Hematopoietic multipotent progenitor cell treated with erythropoietin and hydrocortisone succinate and interleukin-3 and kit ligand, for 6 days (in vitro differentiated cells): ENCODE measurements around the gene UPK3A.
A peak's percentile ranks its signal among the peaks of the same experiment; 100 is the strongest.
"Not testable (repeated sequence)": the region's sequence is repeated elsewhere in the genome, so short reads cannot be mapped to it uniquely, and the experiment has no call there.

Experiments used
- DNase-seq: peaks from one replicate; pipeline ENCODE4 v3.0.0-alpha.2; 2015

Gene UPK3A

GRCh38 chr22:45259754-45260394, 24.9 kb upstream of the UPK3A start:
- DNase-seq = no peak

- DNase-seq = not testable (repeated sequence)
Measured at GRCh38 chr22:45260395-45260759, 24.4 kb upstream of the UPK3A start.

- no peak for DNase-seq
Measured at GRCh38 chr22:45261407-45262088, 23.2 kb upstream of the UPK3A start.

GRCh38 chr22:45262195-45262930, 22.4 kb upstream of the UPK3A start:
- DNase-seq = no peak

GRCh38 chr22:45262931-45263462, 21.8 kb upstream of the UPK3A start:
- DNase-seq = no peak

- DNase-seq = peak; percentile 77
Measured at GRCh38 chr22:45263463-45264269, 21.1 kb upstream of the UPK3A start.

- DNase-seq = peak; percentile 45
Measured at GRCh38 chr22:45265535-45265934, 19.2 kb upstream of the UPK3A start.

GRCh38 chr22:45268167-45268957, 16.4 kb upstream of the UPK3A start:
- DNase-seq = peak; percentile 25

GRCh38 chr22:45268958-45269844, 15.5 kb upstream of the UPK3A start:
- DNase-seq = peak; percentile 84

- no peak for DNase-seq
Measured at GRCh38 chr22:45270095-45271020, 14.4 kb upstream of the UPK3A start.

- DNase-seq = no peak
Measured at GRCh38 chr22:45271667-45272201, 13.0 kb upstream of the UPK3A start.

GRCh38 chr22:45272498-45272897, 12.3 kb upstream of the UPK3A start:
- no peak for DNase-seq

- DNase-seq = no peak
Measured at GRCh38 chr22:45273452-45274075, 11.2 kb upstream of the UPK3A start.

GRCh38 chr22:45276507-45277105, 8.1 kb upstream of the UPK3A start:
- DNase-seq = no peak

- DNase-seq = not testable (repeated sequence)
Measured at GRCh38 chr22:45277720-45278119, 7.0 kb upstream of the UPK3A start.

- DNase-seq = no peak
Measured at GRCh38 chr22:45278125-45278524, 6.6 kb upstream of the UPK3A start.

GRCh38 chr22:45280587-45280980, 4.2 kb upstream of the UPK3A start:
- DNase-seq = no peak

GRCh38 chr22:45281010-45281409, 3.7 kb upstream of the UPK3A start:
- DNase-seq = no peak
